ENCODE data around the gene DDAH1. TPM values are rescaled to one million over a fixed set of nuclear protein-coding genes. Genes with fewer than 3 reads are reported as not detected.

Gene DDAH1
- polyA plus RNA-seq, 2 of the 4 experiments (the other 2 are of a cell fraction) = 5.7 to 12.6 TPM

DNA sequence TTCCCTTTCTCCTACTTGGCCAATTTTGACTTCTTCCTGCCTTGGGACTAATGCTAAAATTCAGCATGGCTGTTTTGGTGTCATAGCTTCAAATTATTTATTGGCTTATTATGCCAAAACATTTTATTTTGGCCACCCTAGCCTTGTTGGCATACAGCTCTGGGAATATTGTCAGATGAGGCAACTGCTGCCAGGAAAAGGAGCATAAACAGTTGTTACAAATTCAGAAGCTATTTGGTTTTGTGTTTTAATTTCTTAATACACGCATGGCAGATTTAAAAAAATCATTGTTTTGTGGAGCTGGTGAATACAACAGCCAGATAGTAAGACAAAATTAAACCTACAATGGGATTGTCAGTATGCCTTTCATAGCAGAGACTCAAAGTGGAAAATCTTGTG, 121.7 kb downstream of the DDAH1 start:
- ATAC-seq (no peak), FAIRE-seq (no peak), DNase-seq (ENCODE audit: low read depth in 1 of 2, low spot score in 1 of 2) (no peak)
- no peak for TF ChIP-seq ATOH8 (CRISPR knock-in tag; IDR thresholded peaks at IDR 0.05; ENCODE audit: low read depth)
- no peak for TF ChIP-seq KDM5A (IDR thresholded peaks at IDR 0.05)
- TF ChIP-seq NFE2L2 (conservative IDR thresholded peaks at IDR 0.05; ENCODE audit: low read length) = no peak
- no peak for TF ChIP-seq CHD4 (IDR thresholded peaks at IDR 0.05; ENCODE audit: borderline replicate concordance)
- no peak for TF ChIP-seq CHD2 (IDR thresholded peaks at IDR 0.05; ENCODE audit: low read length, partially characterized antibody)
- TF ChIP-seq NR3C1 (IDR thresholded peaks at IDR 0.05) = no peak
- Histone ChIP-seq H3K4me1 (peaks cover 27% of the 10 kb centered on the region), H3K27ac (0 out of 6 replicates have a peak overlapping the region, but pooled peaks have one; percentile 5 to 23), H3K9me3 (no peaks in the 10 kb centered on the region), H3K4me2 (no peak overlapping the region; the same call in 2 of the 3 replicates), H3K4me3 (no peak overlapping the region)
- POLR2A ChIA-PET = no interaction called here
- CTCF ChIA-PET = interaction anchor here (0.8 to 3.5 kb wide), 15 partner anchors 12 to 350 kb away, joined by 3 to 22 read pairs (median 4); no protein-coding TSS in a partner anchor
- 90% methylated on average over 1 of the region's 1 CpG for WGBS (ENCODE audit: missing lambda C conversion rate)

DNA sequence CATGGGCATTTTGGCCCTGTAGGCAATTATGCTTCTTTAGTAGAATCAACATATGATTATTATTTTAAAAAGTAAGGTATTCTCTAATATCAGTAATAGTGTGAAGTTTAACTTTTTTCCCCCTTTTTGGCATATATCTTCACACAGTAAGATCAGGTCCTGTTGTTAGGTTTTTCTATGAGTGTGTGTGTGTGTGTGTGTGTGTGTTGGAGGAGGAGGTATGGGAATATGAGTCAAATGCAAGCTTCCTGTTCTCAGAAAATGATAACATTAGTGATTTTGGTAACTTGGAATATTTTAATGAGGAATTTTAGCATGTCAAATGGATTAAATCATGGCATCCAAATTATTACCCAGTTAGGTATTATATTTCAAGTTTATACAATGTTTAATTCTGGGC, 122.8 kb downstream of the DDAH1 start:
- POLR2A ChIA-PET = no interaction called here
- H3K27ac ChIP-seq = no peak overlapping the region

More for the DNA sequence above, 122.8 kb downstream of the DDAH1 start:
- H3K9me3 ChIP-seq = no peaks in the 10 kb centered on the region
- DNase-seq (ENCODE audit: low read depth in 1 of 2, low spot score in 1 of 2) (no peak), ATAC-seq (no peak), FAIRE-seq (no peak)
- H3K4me3 ChIP-seq = no peak overlapping the region
- CTCF ChIA-PET = interaction anchor here (0.9 to 3.5 kb wide), 5 partner anchors 11 to 351 kb away, joined by 3 to 22 read pairs (median 9); no protein-coding TSS in a partner anchor
- TF ChIP-seq EHMT2 (IDR thresholded peaks at IDR 0.05; ENCODE audit: low read depth) (no peak), ZFP36 (IDR thresholded peaks at IDR 0.05; ENCODE audit: borderline replicate concordance, partially characterized antibody) (no peak), EP300 (IDR thresholded peaks at IDR 0.05) (no peak), FOSL2 (IDR thresholded peaks at IDR 0.05) (no peak), FOSL2 (CRISPR knock-in tag; IDR thresholded peaks at IDR 0.05) (no peak), RAD21 (conservative IDR thresholded peaks at IDR 0.05 in 1 of 2, IDR thresholded peaks at IDR 0.05 in 1 of 2) (no peak), JUNB (IDR thresholded peaks at IDR 0.05) (no peak), MAZ (IDR thresholded peaks at IDR 0.05; ENCODE audit: borderline replicate concordance, low read depth, low read length) (no peak), HDAC2 (IDR thresholded peaks at IDR 0.05) (no peak), TP53 (CRISPR knock-in tag; IDR thresholded peaks at IDR 0.05) (no peak), CBX2 (IDR thresholded peaks at IDR 0.05; ENCODE audit: borderline replicate concordance, low read depth) (no peak), NFE2L2 (conservative IDR thresholded peaks at IDR 0.05; ENCODE audit: low read length) (no peak), ESRRA (IDR thresholded peaks at IDR 0.05; ENCODE audit: borderline replicate concordance, low read length) (no peak), SMC3 (IDR thresholded peaks at IDR 0.05) (no peak), ATOH8 (CRISPR knock-in tag; IDR thresholded peaks at IDR 0.05; ENCODE audit: low read depth) (no peak), REST (IDR thresholded peaks at IDR 0.05) (no peak), RARB (CRISPR knock-in tag; IDR thresholded peaks at IDR 0.05) (no peak), PHF8 (IDR thresholded peaks at IDR 0.05; ENCODE audit: borderline replicate concordance, low read depth) (no peak), ZSCAN20 (CRISPR knock-in tag; IDR thresholded peaks at IDR 0.05) (no peak)
- no peak overlapping the region for H3K4me2 ChIP-seq
- peaks cover 27% of the 10 kb centered on the region for H3K4me1 ChIP-seq
